GM21723 (cell line): ENCODE results near the gene KCNMA1.

ENCODE experiments used
- ATAC-seq: cut with Tn5 transposase; IDR thresholded peaks from one replicate; pipeline ENCODE4 v1.9.1; 2021; ENCODE audit warnings: mild to moderate bottlenecking, moderate library complexity; ENCODE audit not compliant: unreplicated experiment

Gene KCNMA1

GRCh38 chr10:77202857-77203256 lies 434.8 kb downstream of the KCNMA1 start:
- no peak for ATAC-seq

- no peak for ATAC-seq
Observed at GRCh38 chr10:77201135-77202106, 436.2 kb downstream of the KCNMA1 start.

DNA sequence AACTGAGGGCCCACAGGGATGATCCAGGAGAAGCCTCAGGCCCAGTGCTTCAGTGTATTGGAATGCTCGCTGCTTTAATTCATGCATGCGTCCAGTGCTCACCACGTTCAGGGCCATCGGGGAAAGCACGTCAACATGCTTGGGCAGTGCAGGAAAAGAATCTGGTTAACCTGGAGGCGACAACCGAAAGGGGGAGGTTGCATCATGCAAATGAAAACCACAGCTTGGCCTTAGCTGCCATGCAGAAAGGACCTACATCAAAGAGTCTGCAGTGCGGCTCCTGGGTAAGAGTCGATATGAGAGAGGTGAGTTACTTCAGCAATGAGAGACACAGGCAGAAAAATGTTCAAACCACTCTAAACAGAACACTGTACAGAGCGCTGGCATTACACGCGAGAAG lies 440.1 kb downstream of the KCNMA1 start:
- no peak for ATAC-seq

- no peak for ATAC-seq
Observed at GRCh38 chr10:77196614-77197013, 441.0 kb downstream of the KCNMA1 start.

DNA sequence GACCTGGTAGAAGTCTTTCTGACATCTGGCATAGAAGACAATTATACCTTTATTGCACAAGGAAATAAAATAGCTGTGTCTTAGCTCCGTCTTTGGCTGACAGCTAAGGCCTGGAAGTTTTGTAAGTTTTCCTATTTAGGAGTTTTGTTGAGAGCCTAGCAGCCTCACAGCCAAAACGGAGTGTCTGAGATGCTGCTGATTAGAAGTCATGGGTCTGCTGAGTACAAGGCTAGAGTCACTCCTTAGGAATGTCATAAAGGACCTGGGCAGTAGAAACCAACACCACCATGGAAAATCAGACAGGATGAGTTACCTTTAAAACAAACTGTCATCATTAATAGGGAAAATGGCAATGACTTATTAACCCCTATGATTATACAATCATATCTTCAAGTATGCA lies 442.5 kb downstream of the KCNMA1 start:
- no peak for ATAC-seq

- ATAC-seq = no peak
Observed at GRCh38 chr10:77193001-77193400, 444.6 kb downstream of the KCNMA1 start.

DNA sequence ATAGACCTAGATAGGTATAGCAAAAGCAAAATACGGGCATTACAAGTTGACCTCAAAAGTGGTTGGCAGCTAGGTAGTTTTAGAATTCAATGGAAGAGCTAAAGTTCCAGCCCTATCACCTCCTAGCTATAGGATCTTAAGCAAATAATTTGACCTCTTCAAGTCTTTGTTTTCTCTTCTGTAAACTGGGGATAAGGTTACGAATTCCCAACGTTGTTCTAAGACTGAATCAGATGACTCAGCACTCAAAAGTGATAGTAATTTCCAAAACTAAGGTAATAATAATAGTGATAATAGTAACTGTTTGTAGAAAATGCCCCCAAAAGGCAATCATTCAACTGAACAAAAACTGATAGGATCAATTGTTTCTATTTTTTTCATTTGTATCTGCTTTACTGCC lies 445.2 kb downstream of the KCNMA1 start:
- ATAC-seq = no peak

GRCh38 chr10:77191324-77192049 lies 446.1 kb downstream of the KCNMA1 start:
- no peak for ATAC-seq

DNA sequence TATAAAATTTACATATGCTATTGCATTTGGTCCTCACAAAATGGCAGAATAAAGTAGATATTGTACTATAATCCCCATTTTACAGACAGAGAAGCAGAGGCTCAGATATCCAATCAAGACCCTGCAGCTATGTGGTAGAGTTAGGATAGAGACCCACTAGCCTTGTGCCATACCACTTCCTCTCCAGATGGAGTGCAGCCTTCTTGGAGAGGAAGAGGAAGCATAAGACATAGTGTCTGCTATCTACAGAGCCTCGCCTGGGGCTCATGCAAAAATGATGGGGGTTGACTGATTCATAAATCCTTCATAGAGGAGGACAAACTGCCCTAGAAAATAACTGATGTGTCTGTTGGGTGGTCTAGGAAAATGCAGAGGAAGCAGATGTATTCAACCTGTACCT lies 447.3 kb downstream of the KCNMA1 start:
- no peak for ATAC-seq

- no peak for ATAC-seq
Observed at GRCh38 chr10:77189520-77189919, 448.1 kb downstream of the KCNMA1 start.

- ATAC-seq = no peak
Observed at GRCh38 chr10:77189075-77189474, 448.5 kb downstream of the KCNMA1 start.

DNA sequence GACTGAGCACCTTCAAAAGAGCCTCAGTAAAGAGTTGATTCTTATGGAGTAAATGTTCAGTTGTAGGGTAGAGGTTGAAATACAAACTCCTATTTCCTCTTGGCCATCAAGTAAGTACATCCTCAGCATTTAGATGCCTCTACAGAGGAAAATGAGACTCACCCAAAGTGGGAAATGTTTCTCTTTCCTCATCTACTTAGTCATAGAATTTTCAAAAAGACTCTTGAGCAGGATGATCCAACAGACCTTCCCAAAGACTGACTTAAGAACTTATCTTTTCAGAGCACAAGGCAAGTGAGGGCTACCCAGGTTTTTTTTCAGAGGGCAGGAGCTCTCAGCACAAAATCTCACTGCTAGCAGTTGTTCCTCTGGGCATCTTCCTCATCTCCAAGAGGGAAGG lies 449.1 kb downstream of the KCNMA1 start:
- no peak for ATAC-seq

DNA sequence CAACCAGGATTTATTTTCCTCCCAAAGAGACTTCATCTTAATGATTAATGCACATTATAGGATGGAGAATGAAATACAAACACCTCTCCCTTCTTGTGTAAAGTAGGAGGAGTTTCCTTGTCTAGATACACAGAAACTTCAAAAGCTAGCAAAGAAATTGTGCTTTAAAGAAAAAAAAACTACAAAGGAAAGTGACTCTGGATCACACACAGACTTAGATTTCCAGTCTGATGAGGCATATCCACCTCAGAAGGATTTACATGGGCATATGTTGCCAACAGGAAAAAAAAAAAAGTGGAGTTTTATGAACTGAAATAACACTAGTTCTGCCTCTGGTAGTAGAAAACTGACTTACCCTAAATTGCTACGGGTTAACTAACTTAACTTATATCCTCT lies 449.6 kb downstream of the KCNMA1 start:
- no peak for ATAC-seq

DNA sequence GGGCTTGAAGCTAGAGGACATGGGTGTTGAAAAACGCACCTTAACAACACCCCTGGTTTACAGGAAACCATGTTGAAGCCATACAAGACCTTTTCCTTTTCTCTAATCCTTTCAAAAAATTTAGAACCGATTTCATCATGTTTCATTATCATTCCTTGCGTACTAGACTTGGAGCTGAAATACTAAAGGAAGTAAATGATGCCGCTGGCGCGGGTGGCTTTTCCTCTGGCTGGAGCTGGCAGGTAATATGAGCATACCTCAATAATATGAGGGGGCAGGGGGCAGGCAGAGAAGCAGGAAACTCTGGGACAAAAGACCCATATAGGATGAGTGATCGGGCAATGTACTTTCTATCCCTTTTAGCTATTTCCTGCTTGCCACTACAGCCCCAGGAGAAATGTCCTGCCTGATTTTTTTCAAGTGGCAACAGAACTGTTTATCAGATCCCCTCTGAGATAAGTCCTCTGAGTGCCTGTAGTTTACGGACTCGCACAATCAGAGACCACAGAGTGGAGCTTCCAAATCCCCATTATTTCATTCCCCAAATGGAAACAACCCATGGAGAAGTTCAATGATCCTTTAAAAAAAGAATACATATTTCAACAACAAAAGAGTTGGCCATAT lies 450.1 kb downstream of the KCNMA1 start:
- ATAC-seq = no peak

GRCh38 chr10:77186936-77187335 lies 450.7 kb downstream of the KCNMA1 start:
- no peak for ATAC-seq

DNA sequence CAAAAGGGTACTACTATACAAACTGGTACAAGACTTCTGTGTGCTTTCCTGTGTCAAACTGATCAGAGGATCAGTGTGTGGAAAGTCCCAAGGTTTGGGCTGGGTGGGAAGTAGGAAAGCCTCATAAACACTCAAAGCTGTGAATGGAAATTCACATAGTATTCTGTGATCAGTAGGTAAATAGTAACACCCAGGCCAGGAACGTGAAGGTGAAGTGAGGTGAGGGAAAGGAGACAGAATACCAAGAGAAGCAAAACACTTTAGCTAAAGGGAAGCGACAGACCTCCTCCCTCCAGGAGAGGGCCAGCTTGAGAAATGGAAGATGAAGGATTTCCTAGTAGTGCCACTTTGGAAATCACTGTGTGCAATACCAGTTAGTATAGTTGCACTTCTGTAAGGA lies 451.9 kb downstream of the KCNMA1 start:
- ATAC-seq = no peak

GRCh38 chr10:77182803-77183202 lies 454.8 kb downstream of the KCNMA1 start:
- no peak for ATAC-seq

- no peak for ATAC-seq
Observed at GRCh38 chr10:77180794-77181193, 456.8 kb downstream of the KCNMA1 start.

GRCh38 chr10:77180104-77180503 lies 457.5 kb downstream of the KCNMA1 start:
- ATAC-seq = no peak

DNA sequence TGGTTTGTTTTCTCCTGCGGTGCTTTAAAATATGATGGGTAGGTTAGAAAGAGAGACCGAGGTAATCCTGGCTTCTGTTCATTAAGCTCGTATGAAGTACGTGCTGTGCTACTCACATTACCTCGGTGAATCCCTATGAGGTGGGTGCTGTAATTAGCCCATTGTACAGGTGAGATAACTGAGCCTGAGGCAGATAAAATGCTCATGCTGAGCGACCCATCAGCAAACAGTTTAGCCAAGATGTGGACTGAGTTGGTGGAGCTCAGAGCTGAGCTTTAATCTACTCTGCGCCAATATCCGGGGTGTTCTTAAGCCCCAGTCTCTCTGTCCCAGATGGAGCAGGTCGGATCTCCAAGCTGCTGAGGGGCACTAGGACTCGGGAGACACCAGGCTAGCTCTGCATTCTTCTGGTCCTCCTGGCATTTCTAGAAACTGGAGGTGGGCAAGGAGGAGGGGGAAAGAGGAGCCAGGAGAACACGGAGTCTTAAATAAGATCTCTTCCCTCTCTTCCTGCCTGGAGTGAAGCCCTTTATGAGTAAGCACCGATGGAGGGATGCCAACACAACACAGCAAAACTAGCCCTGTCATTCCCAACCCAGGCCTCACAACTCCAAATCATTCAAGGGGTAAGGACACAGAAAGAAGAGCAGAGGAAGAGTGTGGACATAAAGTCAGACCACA lies 458.5 kb downstream of the KCNMA1 start:
- no peak for ATAC-seq

DNA sequence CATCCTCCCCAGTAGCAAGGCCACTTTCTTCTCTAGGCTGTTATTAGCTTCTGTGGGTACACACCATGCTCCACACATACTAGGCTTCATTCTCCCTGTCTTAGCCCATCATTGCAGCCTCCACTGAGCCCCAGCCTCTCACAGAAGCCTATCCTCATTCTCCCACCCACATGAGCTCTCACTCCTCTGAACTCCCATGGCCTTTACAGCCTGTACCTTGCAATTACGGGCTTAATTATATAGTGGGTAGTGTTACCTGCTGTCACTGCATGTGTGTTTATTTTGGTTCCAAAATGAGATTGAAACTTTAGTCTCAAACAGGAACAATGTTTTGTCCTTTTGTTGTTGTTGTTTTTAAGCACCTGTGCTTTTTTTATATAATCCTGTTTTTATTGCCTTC lies 460.0 kb downstream of the KCNMA1 start:
- ATAC-seq = no peak
